Lower leg skin (tissue), 3 donors: ENCODE results near the gene KIAA1671.

Source experiments
- CTCF ChIP-seq, 3 donors: fragments of 450-650 bp; IDR thresholded peaks; one replicate each; pipeline ENCODE4 v1.5.1; 2016; ENCODE audit warnings: antibody characterized with exemption in 3 of 3, mild to moderate bottlenecking in 3 of 3, moderate library complexity in 2 of 3
- POLR2A ChIP-seq, 2 donors: fragments of 450-650 bp; IDR thresholded peaks; one replicate each; pipeline ENCODE4 v1.6.1; 2016 to 2017; ENCODE audit warnings: antibody characterized with exemption in 2 of 2, mild to moderate bottlenecking in 1 of 2, moderate library complexity in 1 of 2

GRCh38 chr22:25110596-25110845, 158.0 kb downstream of the KIAA1671 start:
- TF ChIP-seq CTCF (IDR thresholded peaks at IDR 0.05) (no peak), POLR2A (IDR thresholded peaks at IDR 0.05) (no peak)
